CD14-positive monocyte (primary cell): ENCODE data around the gene LUZP2. TPM values are rescaled to one million over a fixed set of nuclear protein-coding genes. Genes with fewer than 3 reads are reported as not detected.
A peak's percentile ranks its signal among the peaks of the same experiment; 100 is the strongest.

ENCODE experiments used
- DNase-seq, 3 donors: peaks; one replicate each; pipeline ENCODE4 v3.0.0-alpha.2; 2011 to 2022
- H2AFZ ChIP-seq: 2 replicates; pipeline ENCODE4 v1.6.0; 2012; ENCODE audit warnings: mild to moderate bottlenecking, low read depth, low read length, inconsistent platforms; ENCODE audit not compliant: insufficient read depth, poor library complexity, severe bottlenecking
- H3K27ac ChIP-seq, 2 donors: 1 replicate in 1 of 2; 2 replicates in 1 of 2; pipeline ENCODE4 v1.5.1; 2012 to 2013; ENCODE audit warnings: low read length in 2 of 2, control low read depth in 1 of 2, inconsistent platforms in 1 of 2, low read depth in 1 of 2, mild to moderate bottlenecking in 1 of 2
- H3K27me3 ChIP-seq, 2 donors: one replicate each; pipeline versions ENCODE4 v1.6.0 to v1.6.1; 2011 to 2013; ENCODE audit warnings: low read length in 2 of 2; ENCODE audit not compliant: control insufficient read depth in 2 of 2, insufficient read depth in 2 of 2
- H3K36me3 ChIP-seq, 2 donors: replicated peaks in 1 of 2; 1 replicate in 1 of 2; 2 replicates in 1 of 2; pipeline versions ENCODE4 v1.5.1 to v1.6.1; 2012 to 2013; ENCODE audit warnings: low read length in 2 of 2, control low read depth in 1 of 2, inconsistent platforms in 1 of 2, mild to moderate bottlenecking in 1 of 2; ENCODE audit not compliant: insufficient read depth in 2 of 2, control insufficient read depth in 1 of 2
- H3K4me1 ChIP-seq, 2 donors: 1 replicate in 1 of 2; 2 replicates in 1 of 2; pipeline versions ENCODE4 v1.5.1 to v1.6.1; 2012 to 2013; ENCODE audit warnings: low read length in 2 of 2, control low read depth in 1 of 2, inconsistent platforms in 1 of 2, mild to moderate bottlenecking in 1 of 2, moderate library complexity in 1 of 2; ENCODE audit not compliant: insufficient read depth in 2 of 2, control insufficient read depth in 1 of 2
- H3K4me2 ChIP-seq: replicated peaks from 2 replicates; pipeline ENCODE3; 2012; ENCODE audit warnings: low read length, moderate library complexity, mild to moderate bottlenecking; ENCODE audit not compliant: poor library complexity, severe bottlenecking; ENCODE audit errors: extremely low read depth
- H3K4me3 ChIP-seq, 3 experiments: fragments of 200-600 bp in 1 of 3; sonication (generic) in 1 of 3; replicated peaks in 1 of 3; 1 replicate in 2 of 3; 2 replicates in 1 of 3; pipeline ENCODE4 v1.5.1; 2011 to 2013; ENCODE audit warnings: low read length in 3 of 3, mild to moderate bottlenecking in 3 of 3, control low read depth in 2 of 3, low read depth in 2 of 3, inconsistent platforms in 1 of 3, moderate library complexity in 1 of 3
- H3K79me2 ChIP-seq: 2 replicates; pipeline ENCODE4 v1.6.0; 2012; ENCODE audit warnings: mild to moderate bottlenecking, control low read depth, inconsistent platforms, low read length, moderate library complexity; ENCODE audit not compliant: insufficient read depth
- H3K9ac ChIP-seq: 2 replicates; pipeline ENCODE4 v1.6.0; 2017; ENCODE audit warnings: low read length, mild to moderate bottlenecking; ENCODE audit not compliant: insufficient read depth, poor library complexity, severe bottlenecking
- H3K9me3 ChIP-seq, 2 donors: replicated peaks in 1 of 2; 1 replicate in 1 of 2; 2 replicates in 1 of 2; pipeline versions ENCODE4 v1.5.1 to v1.6.1; 2012 to 2013; ENCODE audit warnings: low read length in 2 of 2, control low read depth in 1 of 2; ENCODE audit not compliant: control insufficient read depth in 1 of 2, insufficient read depth in 1 of 2
- H4K20me1 ChIP-seq: 2 replicates; pipeline ENCODE4 v1.6.0; 2012; ENCODE audit warnings: mild to moderate bottlenecking, low read length, control low read depth, moderate library complexity; ENCODE audit not compliant: insufficient read depth
- H3K27ac Mint-ChIP-seq, 7 donors: one replicate each; pipeline ENCODE4 v1.8.0; 2020; ENCODE audit warnings: mild to moderate bottlenecking in 7 of 7, mixed read lengths in 7 of 7, moderate library complexity in 6 of 7, inconsistent platforms in 2 of 7
- H3K27me3 Mint-ChIP-seq, 3 donors: one replicate each; pipeline ENCODE4 v1.8.0; 2021 to 2022; ENCODE audit warnings: low read depth in 3 of 3, mild to moderate bottlenecking in 3 of 3, mixed read lengths in 3 of 3, moderate library complexity in 3 of 3, inconsistent platforms in 1 of 3
- H3K36me3 Mint-ChIP-seq, 2 donors: one replicate each; pipeline ENCODE4 v1.8.0; 2020; ENCODE audit warnings: mixed read lengths in 2 of 2, inconsistent platforms in 1 of 2, mild to moderate bottlenecking in 1 of 2
- H3K4me1 Mint-ChIP-seq: one replicate; pipeline ENCODE4 v1.8.0; 2020; ENCODE audit warnings: mild to moderate bottlenecking, mixed read lengths
- H3K4me3 Mint-ChIP-seq, 2 donors: one replicate each; pipeline ENCODE4 v1.8.0; 2020; ENCODE audit warnings: mild to moderate bottlenecking in 2 of 2, mixed read lengths in 2 of 2, moderate library complexity in 1 of 2
- H3K9me3 Mint-ChIP-seq, 7 donors: one replicate each; pipeline ENCODE4 v1.8.0; 2020 to 2022; ENCODE audit warnings: mixed read lengths in 7 of 7, mild to moderate bottlenecking in 6 of 7, moderate library complexity in 6 of 7, inconsistent platforms in 2 of 7
- WGBS: methylation state at CpG from one replicate; pipeline ENCODE4 v1.1.5; 2013; ENCODE audit warnings: missing lambda C conversion rate; ENCODE audit not compliant: insufficient coverage; 5-methylcytosine and 5-hydroxymethylcytosine counted together
- intact Hi-C, 2 donors: fragments of 100-400 bp; cut with micrococcal nuclease; formaldehyde crosslinking; loops; one replicate each; pipeline versions ENCODE4 v1.15.0 to v1.15.1; 2023
- polyA plus RNA-seq, 3 donors: library from polyadenylated mRNA; depleted of rRNA in 1 of 3; unstranded in 2 of 3; stranded (reverse) in 1 of 3; fragments of 300-500 nt in 2 of 3; fragments of >200 nt in 1 of 3; fragmentation: Illumina TruSeq in 2 of 3; gene quantifications; 1 replicate in 2 of 3; 2 replicates in 1 of 3; pipeline ENCODE4 v1.2.3, GENCODE V29; 2012 to 2021
- TF ChIP-seq, protein P1 (sequence below): fragments of 200-600 bp; IDR thresholded peaks from one replicate; pipeline ENCODE4 v1.8.0; 2022; ENCODE audit warnings: antibody characterized with exemption, mild to moderate bottlenecking

LUZP2 gene
- polyA plus RNA-seq, 3 donors = not detected

DNA sequence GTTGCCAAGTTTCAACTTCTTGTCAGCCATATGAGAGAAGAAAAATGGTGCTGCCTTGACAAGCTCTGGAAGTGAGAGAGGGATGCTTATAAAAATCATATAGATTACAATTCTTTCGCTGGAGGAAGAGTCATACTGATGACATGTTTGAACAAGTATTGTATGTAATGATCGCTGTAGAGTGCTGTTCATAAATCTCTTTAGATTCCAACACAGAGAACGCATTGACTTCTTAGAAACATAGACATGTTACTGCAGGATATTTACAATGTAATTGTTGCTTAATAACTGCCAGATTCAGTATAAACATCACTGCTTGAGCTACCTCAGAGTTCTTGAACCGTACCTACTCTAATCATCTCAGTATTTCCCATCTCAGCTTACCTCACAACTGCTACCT, 571.6 kb downstream of the LUZP2 start:
- H4K20me1 ChIP-seq = no peaks in the 10 kb centered on the region
- Mint-ChIP-seq H3K27me3 (no peaks in the 10 kb centered on the region), H3K4me1 (no peaks in the 10 kb centered on the region), H3K4me3 (no peak overlapping the region), H3K36me3 (no peaks in the 10 kb centered on the region), H3K27ac (no peak overlapping the region), H3K9me3 (no peaks in the 10 kb centered on the region)
- no peak overlapping the region for H3K27ac ChIP-seq
- H3K9me3 ChIP-seq = no peaks in the 10 kb centered on the region
- H2AFZ ChIP-seq = no peak overlapping the region
- H3K9ac ChIP-seq = no peak overlapping the region
- no peaks in the 10 kb centered on the region for H3K4me1 ChIP-seq
- H3K4me2 ChIP-seq = no peak overlapping the region
- WGBS = 100% methylated on average over 1 of the region's 4 CpGs
- intact Hi-C loops = no loop called here
- H3K27me3 ChIP-seq = no peaks in the 10 kb centered on the region
- no peaks in the 10 kb centered on the region for H3K79me2 ChIP-seq
- TF ChIP-seq, protein P1, sequence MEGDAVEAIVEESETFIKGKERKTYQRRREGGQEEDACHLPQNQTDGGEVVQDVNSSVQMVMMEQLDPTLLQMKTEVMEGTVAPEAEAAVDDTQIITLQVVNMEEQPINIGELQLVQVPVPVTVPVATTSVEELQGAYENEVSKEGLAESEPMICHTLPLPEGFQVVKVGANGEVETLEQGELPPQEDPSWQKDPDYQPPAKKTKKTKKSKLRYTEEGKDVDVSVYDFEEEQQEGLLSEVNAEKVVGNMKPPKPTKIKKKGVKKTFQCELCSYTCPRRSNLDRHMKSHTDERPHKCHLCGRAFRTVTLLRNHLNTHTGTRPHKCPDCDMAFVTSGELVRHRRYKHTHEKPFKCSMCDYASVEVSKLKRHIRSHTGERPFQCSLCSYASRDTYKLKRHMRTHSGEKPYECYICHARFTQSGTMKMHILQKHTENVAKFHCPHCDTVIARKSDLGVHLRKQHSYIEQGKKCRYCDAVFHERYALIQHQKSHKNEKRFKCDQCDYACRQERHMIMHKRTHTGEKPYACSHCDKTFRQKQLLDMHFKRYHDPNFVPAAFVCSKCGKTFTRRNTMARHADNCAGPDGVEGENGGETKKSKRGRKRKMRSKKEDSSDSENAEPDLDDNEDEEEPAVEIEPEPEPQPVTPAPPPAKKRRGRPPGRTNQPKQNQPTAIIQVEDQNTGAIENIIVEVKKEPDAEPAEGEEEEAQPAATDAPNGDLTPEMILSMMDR = no peak
- no peaks in the 10 kb centered on the region for H3K36me3 ChIP-seq
- DNase-seq = no peak
- no peak overlapping the region for H3K4me3 ChIP-seq

DNA sequence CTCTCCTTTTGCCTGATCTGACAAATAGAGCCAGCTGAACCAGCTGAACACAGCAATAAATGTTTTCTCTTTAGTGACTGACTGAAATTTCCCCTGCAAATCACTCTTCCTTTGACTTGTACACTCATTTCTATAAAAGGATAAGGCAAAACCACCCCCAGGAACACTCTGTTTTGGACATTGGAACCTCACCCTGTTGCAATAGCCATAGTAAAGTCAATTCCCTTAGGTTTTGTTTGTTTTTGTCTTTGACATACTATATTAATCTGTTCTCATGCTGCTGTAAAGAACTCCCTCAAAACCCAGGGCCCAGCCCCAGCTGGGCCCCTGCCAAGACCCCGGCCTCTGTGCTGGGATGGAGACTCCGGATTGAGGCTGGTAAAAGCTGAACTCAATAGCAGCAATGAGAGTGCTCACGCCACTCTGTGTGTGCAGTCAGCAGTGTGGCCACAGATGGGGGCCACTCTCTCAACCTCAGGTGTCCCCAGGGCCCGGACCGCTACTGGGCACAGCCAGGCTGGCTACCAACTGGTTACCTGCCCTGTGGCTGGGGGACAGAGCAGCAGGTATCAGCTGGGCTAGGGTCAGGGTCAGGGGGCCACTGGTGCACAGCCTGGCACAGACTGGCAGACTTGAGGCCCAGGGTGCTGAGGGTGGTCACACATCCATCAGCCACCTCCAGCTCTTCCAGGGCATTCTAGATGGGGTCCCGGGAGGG, 597.4 kb downstream of the LUZP2 start:
- DNase-seq = peak in 1 of 3 donors; percentile 2
- no peaks in the 10 kb centered on the region for H3K4me1 ChIP-seq
- no peak overlapping the region for H3K27ac ChIP-seq
- H3K36me3 ChIP-seq = no peaks in the 10 kb centered on the region
- no peaks in the 10 kb centered on the region for H3K36me3 Mint-ChIP-seq
- H3K27ac Mint-ChIP-seq = no peak overlapping the region
- no peaks in the 10 kb centered on the region for H3K4me1 Mint-ChIP-seq
- TF ChIP-seq, protein P1 = no peak
- H3K4me3 ChIP-seq = no peak overlapping the region
- no peak overlapping the region for H3K9ac ChIP-seq
- H2AFZ ChIP-seq = no peak overlapping the region
- no peak overlapping the region for H3K4me2 ChIP-seq
- H3K27me3 Mint-ChIP-seq = no peaks in the 10 kb centered on the region
- H3K79me2 ChIP-seq = no peaks in the 10 kb centered on the region
- H3K27me3 ChIP-seq = no peaks in the 10 kb centered on the region
- peaks cover 0 to 4% (median 0%) of the 10 kb centered on the region in 7 donors for H3K9me3 Mint-ChIP-seq
- no peaks in the 10 kb centered on the region for H3K9me3 ChIP-seq
- 96% methylated on average over 3 of the region's 6 CpGs for WGBS
- H4K20me1 ChIP-seq = no peaks in the 10 kb centered on the region
- H3K4me3 Mint-ChIP-seq = no peak overlapping the region
- intact Hi-C loops = no loop called here
